HG03521 (cell line): ENCODE results near the gene SUSD2.
"Not testable (repeated sequence)": the region's sequence is repeated elsewhere in the genome, so short reads cannot be mapped to it uniquely, and the experiment has no call there.

Experiments used
- ATAC-seq: cut with Tn5 transposase; IDR thresholded peaks from one replicate; pipeline ENCODE4 v1.9.1; 2021; ENCODE audit warnings: mild to moderate bottlenecking, moderate library complexity; ENCODE audit not compliant: unreplicated experiment

The SUSD2 gene

DNA sequence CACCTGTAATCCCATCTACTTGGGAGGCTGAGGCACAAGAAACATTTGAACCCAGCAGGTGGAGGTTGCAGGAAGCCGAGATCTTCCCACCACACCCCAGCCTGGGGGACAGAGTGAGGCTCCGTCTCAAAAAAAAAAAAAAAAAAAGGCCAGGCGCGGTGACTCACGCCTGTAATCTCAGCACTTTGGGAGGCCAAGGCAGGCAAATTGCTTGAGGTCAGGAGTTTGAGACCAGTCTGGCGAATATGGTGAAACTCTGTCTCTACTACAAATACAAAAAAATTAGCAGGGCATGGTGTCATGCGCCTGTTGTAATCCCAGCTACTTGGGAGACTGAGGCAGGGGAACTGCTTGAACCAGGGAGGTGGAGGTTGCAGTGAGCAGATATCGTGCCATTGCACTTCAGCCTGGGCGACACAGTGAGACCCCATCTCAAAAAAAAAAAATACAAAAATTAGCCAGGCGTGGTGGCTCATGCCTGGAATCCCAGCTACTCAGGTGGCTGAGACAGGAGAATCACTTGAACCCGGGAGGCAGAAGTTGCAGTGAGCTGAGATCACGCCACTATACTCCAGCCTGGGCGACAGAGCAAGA is 56.9 kb downstream of the SUSD2 start:
- ATAC-seq, result not testable (repeated sequence)
